Stimulated activated effector memory CD8-positive, alpha-beta T cell treated with anti-CD3 and anti-CD28 coated beads, Interleukin-12 subunit alpha, Interleukin-12 subunit beta, amount 100 ng/mL, for 72 hours (primary cell): Measurements from ENCODE around the gene LIN52.
"Not testable (repeated sequence)": the region's sequence is repeated elsewhere in the genome, so short reads cannot be mapped to it uniquely, and the experiment has no call there.

ENCODE experiments used
- ATAC-seq: fragments of 150-1000 bp; cut with Tn5 transposase; 2 replicates; pipeline ENCODE4 v1.10.0; 2021
- DNase-seq, 2 donors: peaks; one replicate each; pipeline ENCODE4 v3.0.0; 2021 to 2022; ENCODE audit warnings: low spot score in 2 of 2
- H3K27ac Mint-ChIP-seq: one replicate; pipeline ENCODE4 v1.8.0; 2022; ENCODE audit warnings: mild to moderate bottlenecking, mixed read lengths
- H3K36me3 Mint-ChIP-seq: one replicate; pipeline ENCODE4 v1.8.0; 2022; ENCODE audit warnings: mild to moderate bottlenecking, mixed read lengths
- H3K4me1 Mint-ChIP-seq: one replicate; pipeline ENCODE4 v1.8.0; 2022; ENCODE audit warnings: mixed read lengths
- H3K4me3 Mint-ChIP-seq: one replicate; pipeline ENCODE4 v1.8.0; 2022; ENCODE audit warnings: mild to moderate bottlenecking, mixed read lengths
- H3K9me3 Mint-ChIP-seq: one replicate; pipeline ENCODE4 v1.8.0; 2022; ENCODE audit warnings: mixed read lengths

Gene LIN52

GRCh38 chr14:74083161-74083560, 1.6 kb upstream of the LIN52 start:
- no peak overlapping the region for H3K27ac Mint-ChIP-seq
- ATAC-seq (no peak), DNase-seq (no peak)
- H3K4me3 Mint-ChIP-seq, result peak overlapping the region; percentile 93
- no peaks in the 10 kb centered on the region for H3K9me3 Mint-ChIP-seq
- H3K4me1 Mint-ChIP-seq, result peaks cover 24% of the 10 kb centered on the region
- peaks cover 27% of the 10 kb centered on the region for H3K36me3 Mint-ChIP-seq

- Mint-ChIP-seq H3K9me3 (no peaks in the 10 kb centered on the region), H3K27ac (peak overlapping the region; percentile 98), H3K4me3 (peak overlapping the region; percentile 93), H3K36me3 (peaks cover 27% of the 10 kb centered on the region), H3K4me1 (peaks cover 29% of the 10 kb centered on the region)
- ATAC-seq, result peak; percentile 3
- DNase-seq, result no peak
These were observed 926 bp upstream of the LIN52 start for GRCh38 chr14:74083784-74084276.

- ATAC-seq, result peak; percentile 34
- Mint-ChIP-seq H3K4me3 (peak overlapping the region; percentile 93), H3K27ac (peak overlapping the region; percentile 98), H3K4me1 (peaks cover 35% of the 10 kb centered on the region), H3K36me3 (peaks cover 32% of the 10 kb centered on the region), H3K9me3 (no peaks in the 10 kb centered on the region)
- no peak for DNase-seq
These were observed 386 bp downstream of the LIN52 start for GRCh38 chr14:74085047-74085637.

- Mint-ChIP-seq H3K36me3 (peaks cover 38% of the 10 kb centered on the region), H3K27ac (peak overlapping the region; percentile 98), H3K9me3 (no peaks in the 10 kb centered on the region), H3K4me1 (peaks cover 35% of the 10 kb centered on the region), H3K4me3 (peak overlapping the region; percentile 93)
- ATAC-seq (peak; percentile 9), DNase-seq (no peak)
These were observed 1.1 kb downstream of the LIN52 start for GRCh38 chr14:74085828-74086227.

- peaks cover 27% of the 10 kb centered on the region for H3K4me1 Mint-ChIP-seq
- H3K36me3 Mint-ChIP-seq, result peaks cover 61% of the 10 kb centered on the region
- no peak for ATAC-seq
- H3K9me3 Mint-ChIP-seq, result no peaks in the 10 kb centered on the region
- no peak for DNase-seq
- H3K4me3 Mint-ChIP-seq, result no peak overlapping the region
- peak overlapping the region; percentile 10 for H3K27ac Mint-ChIP-seq
These were observed 4.7 kb downstream of the LIN52 start for GRCh38 chr14:74089251-74090020.

GRCh38 chr14:74105381-74105780, 20.6 kb downstream of the LIN52 start:
- DNase-seq, result no peak
- H3K9me3 Mint-ChIP-seq, result no peaks in the 10 kb centered on the region
- H3K27ac Mint-ChIP-seq, result no peak overlapping the region
- H3K4me3 Mint-ChIP-seq, result no peak overlapping the region
- peaks cover 57% of the 10 kb centered on the region for H3K36me3 Mint-ChIP-seq
- no peak for ATAC-seq
- H3K4me1 Mint-ChIP-seq, result peaks cover 4% of the 10 kb centered on the region

GRCh38 chr14:74109369-74109768, 24.6 kb downstream of the LIN52 start:
- Mint-ChIP-seq H3K4me3 (no peak overlapping the region), H3K36me3 (peaks cover 46% of the 10 kb centered on the region), H3K9me3 (no peaks in the 10 kb centered on the region), H3K4me1 (peaks cover 4% of the 10 kb centered on the region), H3K27ac (no peak overlapping the region)
- no peak for ATAC-seq
- DNase-seq, result no peak

GRCh38 chr14:74111395-74112216, 26.9 kb downstream of the LIN52 start:
- H3K4me3 Mint-ChIP-seq, H3K27ac Mint-ChIP-seq, DNase-seq, H3K9me3 Mint-ChIP-seq, H3K4me1 Mint-ChIP-seq: not testable (repeated sequence)
- peak; percentile 51 for ATAC-seq
- H3K36me3 Mint-ChIP-seq, result peaks cover 41% of the 10 kb centered on the region

GRCh38 chr14:74125487-74125886, 40.7 kb downstream of the LIN52 start:
- peaks cover 11% of the 10 kb centered on the region for H3K36me3 Mint-ChIP-seq
- not testable (repeated sequence) for H3K4me1 Mint-ChIP-seq, ATAC-seq, H3K4me3 Mint-ChIP-seq, DNase-seq, H3K27ac Mint-ChIP-seq, H3K9me3 Mint-ChIP-seq

- Mint-ChIP-seq H3K36me3 (peaks cover 1% of the 10 kb centered on the region), H3K27ac (no peak overlapping the region), H3K4me1 (no peaks in the 10 kb centered on the region), H3K4me3 (no peak overlapping the region), H3K9me3 (no peaks in the 10 kb centered on the region)
- ATAC-seq (no peak), DNase-seq (no peak)
These were observed 41.7 kb downstream of the LIN52 start for GRCh38 chr14:74126315-74127013.

- Mint-ChIP-seq H3K27ac (no peak overlapping the region), H3K36me3 (no peaks in the 10 kb centered on the region), H3K4me3 (no peak overlapping the region), H3K4me1 (no peaks in the 10 kb centered on the region), H3K9me3 (no peaks in the 10 kb centered on the region)
- DNase-seq, result no peak
- ATAC-seq, result no peak
These were observed 42.9 kb downstream of the LIN52 start for GRCh38 chr14:74127634-74128033.

GRCh38 chr14:74133833-74134481, 49.2 kb downstream of the LIN52 start:
- H3K4me3 Mint-ChIP-seq, result no peak overlapping the region
- DNase-seq (no peak), ATAC-seq (no peak)
- H3K27ac Mint-ChIP-seq, result peak overlapping the region; percentile 77
- H3K9me3 Mint-ChIP-seq, result no peaks in the 10 kb centered on the region
- H3K4me1 Mint-ChIP-seq, result peaks cover 18% of the 10 kb centered on the region
- no peaks in the 10 kb centered on the region for H3K36me3 Mint-ChIP-seq

- H3K36me3 Mint-ChIP-seq, result no peaks in the 10 kb centered on the region
- ATAC-seq (no peak), DNase-seq (no peak)
- no peaks in the 10 kb centered on the region for H3K9me3 Mint-ChIP-seq
- peaks cover 18% of the 10 kb centered on the region for H3K4me1 Mint-ChIP-seq
- H3K27ac Mint-ChIP-seq, result peak overlapping the region; percentile 77
- no peak overlapping the region for H3K4me3 Mint-ChIP-seq
These were observed 49.7 kb downstream of the LIN52 start for GRCh38 chr14:74134484-74134883.

- DNase-seq (no peak), ATAC-seq (no peak)
- Mint-ChIP-seq H3K27ac (peak overlapping the region; percentile 77), H3K4me1 (peaks cover 18% of the 10 kb centered on the region), H3K4me3 (no peak overlapping the region), H3K9me3 (no peaks in the 10 kb centered on the region), H3K36me3 (no peaks in the 10 kb centered on the region)
These were observed 50.7 kb downstream of the LIN52 start for GRCh38 chr14:74135426-74135825.
